Esophagus (tissue), 2 donors: ENCODE measurements around the gene GMCL1. TPM values are rescaled to one million over a fixed set of nuclear protein-coding genes. Genes with fewer than 3 reads are reported as not detected.
"Not testable (repeated sequence)": the region's sequence is repeated elsewhere in the genome, so short reads cannot be mapped to it uniquely, and the experiment has no call there.

Source experiments
- H3K27ac ChIP-seq, 2 donors: one replicate each; pipeline ENCODE4 v1.5.1; 2013; ENCODE audit warnings: low read depth in 2 of 2, mild to moderate bottlenecking in 2 of 2, inconsistent platforms in 1 of 2, low read length in 1 of 2, moderate library complexity in 1 of 2
- H3K27me3 ChIP-seq, 2 donors: one replicate each; pipeline ENCODE4 v1.6.1; 2013; ENCODE audit warnings: low read length in 2 of 2, control low read depth in 1 of 2, mild to moderate bottlenecking in 1 of 2; ENCODE audit not compliant: insufficient read depth in 2 of 2, control insufficient read depth in 1 of 2
- H3K36me3 ChIP-seq, 2 donors: one replicate each; pipeline ENCODE4 v1.6.1; 2013; ENCODE audit warnings: low read length in 1 of 2; ENCODE audit not compliant: control insufficient read depth in 2 of 2, insufficient read depth in 2 of 2
- H3K4me1 ChIP-seq, 2 donors: one replicate each; pipeline ENCODE4 v1.6.1; 2013; ENCODE audit warnings: low read length in 1 of 2; ENCODE audit not compliant: control insufficient read depth in 2 of 2, insufficient read depth in 2 of 2
- H3K4me3 ChIP-seq, 2 donors: one replicate each; pipeline ENCODE4 v1.5.1; 2013; ENCODE audit warnings: low read length in 2 of 2, mild to moderate bottlenecking in 2 of 2, low read depth in 1 of 2, moderate library complexity in 1 of 2
- H3K9me3 ChIP-seq, 2 donors: one replicate each; pipeline ENCODE4 v1.6.1; 2013; ENCODE audit warnings: mild to moderate bottlenecking in 2 of 2, low read depth in 1 of 2, low read length in 1 of 2, moderate library complexity in 1 of 2; ENCODE audit not compliant: control insufficient read depth in 2 of 2, insufficient read depth in 1 of 2
- WGBS, 2 donors: extraction: QIAGEN DNeasy Blood & Tissue Kit; methylation state at CpG; one replicate each; pipeline ENCODE4 v1.1.7; 2013; 5-methylcytosine and 5-hydroxymethylcytosine counted together
- polyA plus RNA-seq, 2 donors: library from polyadenylated mRNA; stranded (reverse); fragments of 200-250 nt; gene quantifications; one replicate each; pipeline ENCODE4 v1.2.3, GENCODE V29; 2013
- donor health status: healthy with polysubstance abuse.
- donor health status: Bipolar disorder and iron deficiency.

GMCL1 gene
- polyA plus RNA-seq, 2 donors = 3.6 to 5.7 TPM

GRCh38 chr2:69790601-69790959 is 38.9 kb upstream of the GMCL1 start:
- 36 to 42% methylated on average over 1 of the region's 1 CpG for WGBS, 2 donors
- peak overlapping the region in 1 of 2 donors; percentile 15 for H3K27ac ChIP-seq
- no peaks in the 10 kb centered on the region for H3K4me1 ChIP-seq
- H3K36me3 ChIP-seq = peaks cover 0 to 12% of the 10 kb centered on the region in 2 donors
- no peaks in the 10 kb centered on the region for H3K9me3 ChIP-seq
- H3K4me3 ChIP-seq = no peak overlapping the region
- no peaks in the 10 kb centered on the region for H3K27me3 ChIP-seq

- H3K4me1 ChIP-seq = no peaks in the 10 kb centered on the region
- no peaks in the 10 kb centered on the region for H3K27me3 ChIP-seq
- H3K4me3 ChIP-seq = no peak overlapping the region
- peaks cover 0 to 12% of the 10 kb centered on the region in 2 donors for H3K36me3 ChIP-seq
- no peak overlapping the region for H3K27ac ChIP-seq
- H3K9me3 ChIP-seq = no peaks in the 10 kb centered on the region
Measured at GRCh38 chr2:69791045-69791444, 38.4 kb upstream of the GMCL1 start.

GRCh38 chr2:69796174-69796573 is 33.3 kb upstream of the GMCL1 start:
- Histone ChIP-seq H3K36me3 (peaks cover 0 to 4% of the 10 kb centered on the region in 2 donors), H3K27ac (no peak overlapping the region), H3K27me3 (no peaks in the 10 kb centered on the region), H3K4me3 (no peak overlapping the region), H3K4me1 (peaks cover 0 to 2% of the 10 kb centered on the region in 2 donors), H3K9me3 (no peaks in the 10 kb centered on the region)
- WGBS, 2 donors = 85 to 91% methylated on average over 1 of the region's 1 CpG

DNA sequence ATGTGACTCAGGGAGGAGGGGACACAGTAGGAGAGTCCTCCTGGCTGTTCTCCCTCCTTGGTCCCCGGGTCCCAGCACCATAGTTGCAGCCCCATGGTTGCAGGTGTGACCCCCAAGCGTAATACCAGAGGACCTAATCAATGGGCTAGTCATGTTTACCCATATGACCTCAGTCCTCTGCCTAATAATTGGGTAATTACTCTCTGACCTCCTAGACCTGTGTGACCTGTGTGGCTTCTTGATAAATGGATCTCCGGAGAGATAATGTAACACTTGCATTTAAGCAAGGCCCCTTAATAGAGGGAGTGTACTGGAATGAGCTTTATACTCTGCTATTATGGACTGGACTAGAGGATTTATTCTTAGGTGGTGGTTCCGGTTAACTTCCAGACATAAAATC is 32.2 kb upstream of the GMCL1 start:
- 75 to 88% methylated on average over 4 of the region's 4 CpGs for WGBS, 2 donors
- no peak overlapping the region for H3K4me3 ChIP-seq
- peaks cover 0 to 4% of the 10 kb centered on the region in 2 donors for H3K36me3 ChIP-seq
- H3K9me3 ChIP-seq = no peaks in the 10 kb centered on the region
- H3K4me1 ChIP-seq = peaks cover 0 to 2% of the 10 kb centered on the region in 2 donors
- H3K27ac ChIP-seq = no peak overlapping the region
- no peaks in the 10 kb centered on the region for H3K27me3 ChIP-seq

- H3K36me3 ChIP-seq = peaks cover 0 to 4% of the 10 kb centered on the region in 2 donors
- peaks cover 0 to 2% of the 10 kb centered on the region in 2 donors for H3K4me1 ChIP-seq
- no peaks in the 10 kb centered on the region for H3K27me3 ChIP-seq
- H3K9me3 ChIP-seq = no peaks in the 10 kb centered on the region
- WGBS, 2 donors = 55 to 69% methylated on average over 3 of the region's 3 CpGs
- H3K4me3 ChIP-seq = no peak overlapping the region
- H3K27ac ChIP-seq = no peak overlapping the region
Measured at GRCh38 chr2:69797836-69798289, 31.6 kb upstream of the GMCL1 start.

DNA sequence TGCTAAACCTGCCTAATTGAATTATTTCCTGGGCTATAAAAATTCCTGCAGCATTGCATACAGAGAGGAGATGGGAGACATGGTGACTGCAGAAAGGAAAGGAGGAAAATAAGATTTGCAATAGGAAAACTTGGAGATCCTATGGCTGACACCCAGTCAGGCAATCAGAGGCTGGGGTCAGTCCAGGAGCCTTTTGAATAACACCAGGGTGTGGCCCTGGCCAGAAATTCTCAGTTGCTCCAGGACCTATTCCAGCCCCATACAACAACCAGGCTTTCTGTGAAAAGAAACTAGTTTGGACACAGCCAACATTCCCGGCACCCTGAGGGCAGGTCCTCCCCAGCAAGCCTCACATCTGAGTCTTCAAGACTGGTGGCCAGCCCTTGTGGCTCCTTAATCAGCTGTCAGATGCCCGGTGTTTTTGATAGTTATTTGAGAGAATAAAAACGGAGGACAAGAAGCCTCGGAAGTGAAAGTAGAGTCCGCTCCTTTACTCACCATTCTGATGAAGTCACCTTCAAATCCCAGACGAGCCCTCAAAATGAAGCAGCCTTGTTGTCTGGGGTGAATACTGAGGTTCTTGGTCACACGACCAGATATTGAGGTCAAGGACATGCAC is 31.1 kb upstream of the GMCL1 start:
- peaks cover 0 to 2% of the 10 kb centered on the region in 2 donors for H3K4me1 ChIP-seq
- H3K36me3 ChIP-seq = peaks cover 0 to 4% of the 10 kb centered on the region in 2 donors
- WGBS, 2 donors = 29 to 36% methylated on average over 7 of the region's 7 CpGs
- peak overlapping the region; percentile 11 to 32 for H3K4me3 ChIP-seq
- H3K27ac ChIP-seq = peak overlapping the region; percentile 12 to 61
- no peaks in the 10 kb centered on the region for H3K9me3 ChIP-seq
- no peaks in the 10 kb centered on the region for H3K27me3 ChIP-seq

- Histone ChIP-seq H3K27ac (peak overlapping the region; percentile 12 to 33), H3K4me3 (no peak overlapping the region), H3K4me1 (peaks cover 0 to 2% of the 10 kb centered on the region in 2 donors), H3K36me3 (peaks cover 0 to 2% of the 10 kb centered on the region in 2 donors), H3K9me3 (no peaks in the 10 kb centered on the region), H3K27me3 (no peaks in the 10 kb centered on the region)
- WGBS, 2 donors = 39 to 61% methylated on average over 4 of the region's 4 CpGs
Measured at GRCh38 chr2:69798909-69799526, 30.4 kb upstream of the GMCL1 start.

GRCh38 chr2:69801745-69802290 is 27.6 kb upstream of the GMCL1 start:
- peaks cover 4 to 10% of the 10 kb centered on the region in 2 donors for H3K36me3 ChIP-seq
- no peak overlapping the region for H3K27ac ChIP-seq
- peaks cover 0 to 4% of the 10 kb centered on the region in 2 donors for H3K4me1 ChIP-seq
- no peak overlapping the region for H3K4me3 ChIP-seq
- 92 to 97% methylated on average over 1 of the region's 1 CpG for WGBS, 2 donors
- H3K27me3 ChIP-seq = no peaks in the 10 kb centered on the region
- H3K9me3 ChIP-seq = no peaks in the 10 kb centered on the region

DNA sequence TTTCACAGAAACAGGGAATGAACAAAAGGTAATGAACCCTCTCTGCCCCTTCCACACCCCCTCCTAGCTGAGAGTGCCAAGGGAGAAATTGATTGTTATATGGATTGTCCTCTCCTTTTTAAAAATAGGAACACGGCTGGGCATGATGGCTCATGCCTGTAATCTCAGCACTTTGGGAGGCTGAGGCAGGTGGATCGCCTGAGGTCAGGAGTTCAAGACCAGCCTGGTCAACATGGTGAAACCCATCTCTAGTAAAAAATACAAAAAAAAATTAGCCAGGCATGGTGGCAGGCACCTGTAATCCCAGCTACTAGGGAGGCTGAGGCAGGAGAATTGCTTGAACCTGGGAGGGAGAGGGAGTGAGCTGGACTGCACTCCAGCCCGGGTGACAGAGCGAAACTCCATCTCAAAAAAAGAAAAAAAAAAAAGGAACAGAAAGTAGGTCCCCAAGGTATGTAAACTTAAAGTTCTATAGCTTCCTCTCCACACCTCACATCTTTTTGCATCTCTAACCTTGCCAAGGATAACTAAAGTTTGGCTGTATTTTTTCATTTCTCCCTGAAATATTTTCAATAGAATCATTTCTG is 26.6 kb upstream of the GMCL1 start:
- H3K27me3 ChIP-seq, H3K4me1 ChIP-seq, H3K4me3 ChIP-seq, H3K27ac ChIP-seq, H3K9me3 ChIP-seq: not testable (repeated sequence)
- peaks cover 4 to 14% of the 10 kb centered on the region in 2 donors for H3K36me3 ChIP-seq
- 85 to 90% methylated on average over 4 of the region's 4 CpGs for WGBS, 2 donors
